Panc1 (cell line): ENCODE data around the gene JRKL. TPM values are rescaled to one million over a fixed set of nuclear protein-coding genes. Genes with fewer than 3 reads are reported as not detected.

ENCODE experiments used
- ATAC-seq: fragments of 200-7000 bp; cut with Tn5 transposase; 2 replicates; pipeline ENCODE4 v1.9.1; 2020; ENCODE audit warnings: mild to moderate bottlenecking, moderate library complexity
- BruUV-seq: library from RNA; stranded (reverse); fragments of 400-500 nt; replicated peaks from 2 replicates; lab custom pipeline; 2021; lab: Mats Ljungman, UMichigan
- CTCF ChIA-PET: fragments of 300-600 bp; sonication (Branson Sonifier 250); formaldehyde crosslinking; loops from one replicate; lab custom pipeline; 2022; ENCODE audit warnings: antibody characterized with exemption; lab: Charles Lee
- POLR2A ChIA-PET: fragments of 300-600 bp; sonication (Branson Sonifier 250); formaldehyde crosslinking; loops from one replicate; lab custom pipeline; 2022; ENCODE audit warnings: antibody characterized with exemption; lab: Charles Lee
- DNase-seq: peaks from one replicate; pipeline ENCODE4 v3.0.0-alpha.2; 2010; ENCODE audit warnings: low read depth, low spot score
- H3K27ac ChIP-seq: 2 replicates; pipeline ENCODE4 v1.5.1; 2011; ENCODE audit warnings: mild to moderate bottlenecking, low read length, inconsistent platforms
- H3K27me3 ChIP-seq: fragments of 200-500 bp; sonication (Bioruptor generic); 2 replicates; pipeline ENCODE4 v1.6.0; 2014; ENCODE audit warnings: low read length, inconsistent platforms; ENCODE audit not compliant: control insufficient read depth, insufficient read depth
- H3K36me3 ChIP-seq: fragments of 200-500 bp; sonication (Bioruptor generic); 2 replicates; pipeline ENCODE4 v1.5.1; 2014; ENCODE audit warnings: inconsistent platforms, mild to moderate bottlenecking, low read length, moderate library complexity; ENCODE audit not compliant: control insufficient read depth, insufficient read depth
- H3K4me1 ChIP-seq: 2 replicates; pipeline ENCODE4 v1.5.1; 2011; ENCODE audit warnings: inconsistent platforms, mild to moderate bottlenecking, low read length, moderate library complexity; ENCODE audit not compliant: control insufficient read depth, insufficient read depth
- H3K4me3 ChIP-seq, 2 experiments: 2 replicates each; pipeline ENCODE4 v1.5.1; 2011 to 2012; ENCODE audit warnings: low read depth in 2 of 2, low read length in 2 of 2, mild to moderate bottlenecking in 2 of 2, inconsistent platforms in 1 of 2, moderate library complexity in 1 of 2
- H3K9me3 ChIP-seq: fragments of 200-500 bp; sonication (Bioruptor generic); 2 replicates; pipeline ENCODE4 v1.5.1; 2014; ENCODE audit warnings: low read depth, mild to moderate bottlenecking, inconsistent platforms, low read length, moderate library complexity; ENCODE audit not compliant: control insufficient read depth, insufficient read depth
- CTCF ChIP-seq: fragments of 450-650 bp; IDR thresholded peaks from 2 replicates; pipeline ENCODE4 v1.5.1; 2017; ENCODE audit warnings: mild to moderate bottlenecking
- POLR2AphosphoS5 ChIP-seq: IDR thresholded peaks from 2 replicates; pipeline ENCODE4 v1.6.1; 2012; ENCODE audit warnings: mild to moderate bottlenecking, low read depth, low read length, moderate library complexity
- REST ChIP-seq, 2 experiments: IDR thresholded peaks; 2 replicates each; pipeline ENCODE4 v1.6.1; 2011 to 2012; ENCODE audit warnings: low read depth in 2 of 2, control low read depth in 1 of 2, low read length in 1 of 2, mild to moderate bottlenecking in 1 of 2, moderate library complexity in 1 of 2; ENCODE audit not compliant: insufficient read depth in 1 of 2
- SIN3A ChIP-seq: IDR thresholded peaks from 2 replicates; pipeline ENCODE4 v1.6.1; 2012; ENCODE audit warnings: low read depth, mild to moderate bottlenecking, low read length, moderate library complexity, borderline replicate concordance; ENCODE audit not compliant: insufficient read depth
- TCF7L2 ChIP-seq: IDR thresholded peaks from 2 replicates; pipeline ENCODE4 v1.6.1; 2011; ENCODE audit warnings: mild to moderate bottlenecking, low read depth, low read length, inconsistent platforms
- in situ Hi-C: cut with HindIII; loops from 2 replicates; pipeline ENCODE4 v1.10.0; 2016; ENCODE audit warnings: low sequenced_read_pairs, low pct_unique_long_range_greater_than_20kb
- intact Hi-C: fragments of 100-400 bp; cut with micrococcal nuclease; formaldehyde crosslinking; loops from one replicate; pipeline ENCODE4 v1.10.0; 2022; ENCODE audit not compliant: unreplicated experiment
- total RNA-seq: library from RNA; stranded (reverse); gene quantifications from one replicate; pipeline ENCODE4 v1.2.1, GENCODE V29; 2021; ENCODE audit not compliant: unreplicated experiment

The JRKL gene
- total RNA-seq, 1 experiment from 2014 or later, result 9.6 TPM

DNA sequence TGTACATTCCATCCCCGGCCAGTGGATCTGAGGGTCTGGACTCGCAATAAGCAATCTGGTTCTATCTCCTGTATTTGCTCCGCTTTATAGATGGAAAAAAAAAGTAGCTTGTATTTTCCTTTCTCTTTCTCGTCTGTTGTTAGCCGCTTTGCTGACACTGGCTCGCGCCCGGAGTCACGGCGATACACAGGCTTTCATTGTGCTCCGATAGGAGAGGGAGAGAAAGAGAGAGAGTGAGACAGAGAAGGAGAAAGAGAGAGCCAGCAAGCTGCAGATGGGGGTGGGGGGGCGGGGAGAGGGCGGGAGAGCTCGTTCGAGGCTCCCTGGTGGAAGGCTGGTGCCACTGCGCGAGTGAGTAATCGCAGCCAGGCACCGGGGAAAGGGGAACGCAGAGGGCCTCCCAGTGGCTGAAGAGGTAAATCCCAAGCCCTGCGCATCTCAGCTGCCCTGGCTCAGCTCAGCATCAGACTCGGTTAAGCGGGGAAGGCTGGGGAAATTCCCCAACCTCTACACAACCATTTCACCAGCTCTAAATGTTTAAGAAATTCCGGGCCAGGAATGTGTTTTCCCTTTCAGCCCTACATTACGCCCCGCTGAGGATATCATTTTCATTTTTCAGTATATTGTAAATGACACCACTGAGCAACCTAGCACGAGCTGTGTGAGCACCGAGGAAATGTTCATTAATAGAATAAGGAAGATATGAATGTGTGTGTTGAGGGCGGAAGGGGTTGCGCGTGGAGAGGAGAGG, 46.7 kb upstream of the JRKL start, which contains the start of gene MAML2:
Gene MAML2, minus strand, starts transcription at position 235 of the 751 bp plus-strand sequence. CDS start 1,300 bp downstream, outside the sequence.
- TF ChIP-seq CTCF (peak; percentile 99), REST (IDR thresholded peaks at IDR 0.05; ENCODE audit: insufficient read depth in 1 of 2, low read depth in 2 of 2, low read length in 1 of 2) (0 out of 4 replicates have a peak, but pooled peaks of 1 of the 2 experiments have one; percentile 53), POLR2AphosphoS5 (no peak)
- H3K36me3 ChIP-seq, result no peaks in the 10 kb centered on the region
- ATAC-seq (peak; percentile 96), DNase-seq (peak; percentile 89)
- BruUV-seq, result no TSS peak
- peak within 1 kb of the TSS; percentile 48 for H3K27ac ChIP-seq
- ChIA-PET POLR2A (interaction anchor here (0.6 to 2.4 kb wide), 7 partner anchors 10 to 414 kb away, joined by 3 to 13 read pairs (median 5); partner anchors contain the start of genes CCDC82 and JRKL), CTCF (interaction anchor here (0.5 to 3.3 kb wide), 32 partner anchors 13 to 1191 kb away, joined by 3 to 33 read pairs (median 4); partner anchors contain the start of genes CCDC82 and JRKL)
- H3K4me3 ChIP-seq, result peak within 1 kb of the TSS; percentile 49 to 77
- intact Hi-C loops, result loop anchor here (1.0 to 10.0 kb wide), 4 partner anchors 101 to 506 kb away; partner anchors contain the start of gene MTMR2
- no peaks in the 10 kb centered on the region for H3K27me3 ChIP-seq
- H3K9me3 ChIP-seq, result no peaks in the 10 kb centered on the region
- H3K4me1 ChIP-seq, result peaks cover 34% of the 10 kb centered on the region
- in situ Hi-C loops, result no loop called here

DNA sequence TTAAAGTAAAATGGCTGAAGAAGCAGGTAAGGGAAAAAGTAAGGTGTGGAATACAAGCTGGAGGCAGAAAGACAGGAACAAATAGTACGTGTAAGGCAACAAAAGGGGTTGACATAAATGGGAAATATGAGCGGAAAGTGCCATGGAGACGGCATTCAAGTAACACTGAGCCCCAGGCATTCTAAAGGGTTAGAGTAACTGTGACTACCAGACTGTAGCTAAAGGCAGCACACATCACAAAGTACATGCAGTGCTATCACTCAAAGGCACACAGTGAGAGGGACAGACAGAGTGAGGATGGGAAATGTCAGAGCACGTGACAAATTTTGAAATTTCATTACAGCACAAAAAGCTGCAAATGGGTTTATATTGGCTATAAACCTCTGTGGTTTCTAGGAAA, 33.0 kb upstream of the JRKL start:
- no peaks in the 10 kb centered on the region for H3K27me3 ChIP-seq
- BruUV-seq, result no TSS peak
- TF ChIP-seq SIN3A (no peak), REST (IDR thresholded peaks at IDR 0.05; ENCODE audit: insufficient read depth in 1 of 2, low read depth in 2 of 2, low read length in 1 of 2) (no peak), TCF7L2 (no peak), POLR2AphosphoS5 (no peak), CTCF (no peak)
- no peaks in the 10 kb centered on the region for H3K9me3 ChIP-seq
- peaks cover 6% of the 10 kb centered on the region; the same call in 1 of the 2 replicates for H3K36me3 ChIP-seq
- no peaks in the 10 kb centered on the region for H3K4me1 ChIP-seq
- DNase-seq (no peak), ATAC-seq (no peak)
- no peak overlapping the region for H3K27ac ChIP-seq
- ChIA-PET CTCF (interaction anchor here (0.6 kb wide), 1 partner anchor 406 kb away, joined by 3 read pairs; no protein-coding TSS in a partner anchor), POLR2A (interaction anchor here (0.9 kb wide), 1 partner anchor 32 kb away, joined by 3 read pairs; the partner anchor contains the start of gene CCDC82)
- no peak overlapping the region for H3K4me3 ChIP-seq
- intact Hi-C loops (no loop called here), in situ Hi-C loops (no loop called here)
